Measurements from ENCODE around the gene COMMD6.
A peak's percentile ranks its signal among the peaks of the same experiment; 100 is the strongest.

Gene COMMD6

DNA sequence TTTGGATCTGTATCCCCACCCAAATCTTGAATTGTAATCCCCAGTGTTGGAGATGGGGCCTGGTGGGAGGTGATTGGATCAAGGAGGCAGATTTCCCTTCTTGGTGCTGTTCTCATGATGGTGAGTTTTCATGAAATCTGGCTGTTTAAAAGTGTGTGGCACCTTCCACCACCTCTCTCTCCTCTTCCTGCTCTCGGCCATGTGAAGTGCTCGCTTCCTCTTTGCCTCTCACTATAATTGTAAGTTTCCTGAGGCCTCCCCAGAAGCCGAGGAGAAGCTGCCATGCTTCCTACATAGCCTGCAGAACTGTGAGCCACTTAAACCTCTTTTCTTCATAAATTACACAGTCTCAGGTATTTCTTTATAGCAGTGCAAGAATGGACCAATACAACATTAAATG lies 15.7 kb downstream of the COMMD6 start:
- no peak for DNase-seq

- no peak for DNase-seq
Measured at GRCh38 chr13:75518439-75519088, 19.1 kb downstream of the COMMD6 start.

GRCh38 chr13:75514080-75514995 lies 23.3 kb downstream of the COMMD6 start:
- no peak for DNase-seq

DNA sequence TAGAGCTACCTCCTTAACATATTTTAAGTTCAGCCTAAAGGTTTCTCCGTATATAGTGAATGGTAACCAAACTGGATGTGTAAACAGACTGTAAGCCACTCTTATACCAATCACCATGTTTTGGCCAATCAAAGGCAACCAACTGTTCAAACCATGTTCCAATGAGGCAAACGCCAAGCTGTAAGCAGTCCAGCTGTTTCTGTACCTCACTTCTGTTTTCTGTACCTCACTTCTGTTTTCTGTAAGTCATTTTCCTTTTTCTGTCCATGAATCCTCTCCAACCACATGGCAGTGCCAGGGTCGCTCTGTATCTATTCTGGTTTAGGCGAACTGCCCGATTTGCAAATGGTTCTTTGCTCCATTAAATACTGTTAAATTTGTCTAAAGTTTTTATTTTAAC lies 24.4 kb downstream of the COMMD6 start:
- DNase-seq, result no peak

- DNase-seq, result no peak
Measured at GRCh38 chr13:75512253-75512652, 25.4 kb downstream of the COMMD6 start.

- DNase-seq, result no peak
Measured at GRCh38 chr13:75511051-75511625, 26.5 kb downstream of the COMMD6 start.

GRCh38 chr13:75508002-75508548 lies 29.6 kb downstream of the COMMD6 start:
- no peak for DNase-seq

DNA sequence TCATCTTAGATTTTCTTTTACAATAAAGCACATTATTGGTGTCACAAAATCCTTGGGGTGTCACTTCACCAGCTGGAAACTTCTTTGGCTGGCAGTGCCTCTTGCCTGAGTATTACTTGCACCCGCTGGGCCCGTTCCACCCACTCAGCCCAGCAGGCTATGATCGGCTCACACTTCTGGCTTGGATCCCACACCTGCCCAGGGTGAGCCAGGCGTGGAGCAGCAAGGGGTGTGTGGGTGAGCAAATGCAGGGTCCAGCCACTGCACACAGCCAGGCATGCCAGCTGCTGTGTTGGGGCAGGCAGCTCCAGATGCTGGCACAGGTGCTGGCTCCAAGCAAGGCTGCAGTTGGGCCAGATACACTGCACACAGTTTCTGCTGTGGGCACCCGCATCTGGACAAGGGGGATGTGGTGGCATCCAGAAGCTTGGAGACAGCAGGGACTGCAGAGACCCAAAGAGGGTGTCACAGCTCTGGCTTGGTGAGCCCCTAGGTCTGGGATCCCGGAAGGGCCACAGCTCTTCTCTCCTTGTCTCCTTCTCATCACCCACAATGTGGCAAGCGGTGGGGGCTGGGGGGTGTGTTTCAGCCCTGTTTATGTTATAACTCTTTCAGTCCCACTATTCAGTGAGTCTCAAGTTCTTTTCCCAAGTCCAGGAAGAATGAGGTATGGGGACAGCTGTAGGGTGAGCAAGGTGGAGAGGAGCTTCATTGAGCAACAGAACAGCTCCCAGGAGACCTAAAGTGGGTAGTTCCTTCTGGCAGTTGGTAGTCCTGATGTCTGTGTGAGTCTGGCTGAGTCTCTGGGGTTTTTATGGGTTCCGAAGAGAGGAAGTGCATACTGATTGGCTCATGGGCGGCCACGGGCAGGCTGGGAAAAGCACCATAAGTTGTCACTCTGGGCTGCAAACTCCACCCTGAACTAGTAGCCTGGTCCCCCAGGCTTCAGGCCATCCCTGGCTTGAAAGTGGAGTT lies 30.3 kb downstream of the COMMD6 start:
- peak; percentile 18 for DNase-seq

GRCh38 chr13:75506018-75506417 lies 31.6 kb downstream of the COMMD6 start:
- no peak for DNase-seq

- no peak for DNase-seq
Measured at GRCh38 chr13:75505327-75505726, 32.3 kb downstream of the COMMD6 start.

DNA sequence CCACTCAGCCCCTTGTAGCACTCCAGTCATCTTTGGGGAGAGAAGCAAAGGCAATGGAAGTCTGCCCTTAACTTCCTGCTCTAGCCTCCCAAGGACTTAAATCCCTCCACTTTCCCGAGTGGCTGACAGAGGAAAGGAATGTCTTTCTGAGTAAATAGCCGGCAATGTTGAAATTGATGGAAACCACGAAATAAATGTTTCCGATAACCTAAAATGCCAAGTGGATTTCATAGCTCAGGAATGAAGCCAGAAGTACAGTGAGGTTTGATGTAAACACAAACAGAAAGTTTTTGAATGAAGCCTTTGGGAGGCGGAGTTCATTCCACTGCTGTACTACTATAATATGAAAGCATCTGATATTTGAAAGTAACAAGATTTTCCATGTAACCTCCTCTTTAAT lies 41.7 kb downstream of the COMMD6 start:
- DNase-seq, result no peak

GRCh38 chr13:75494491-75494890 lies 43.1 kb downstream of the COMMD6 start:
- DNase-seq, result no peak

GRCh38 chr13:75493156-75493555 lies 44.5 kb downstream of the COMMD6 start:
- no peak for DNase-seq

DNA sequence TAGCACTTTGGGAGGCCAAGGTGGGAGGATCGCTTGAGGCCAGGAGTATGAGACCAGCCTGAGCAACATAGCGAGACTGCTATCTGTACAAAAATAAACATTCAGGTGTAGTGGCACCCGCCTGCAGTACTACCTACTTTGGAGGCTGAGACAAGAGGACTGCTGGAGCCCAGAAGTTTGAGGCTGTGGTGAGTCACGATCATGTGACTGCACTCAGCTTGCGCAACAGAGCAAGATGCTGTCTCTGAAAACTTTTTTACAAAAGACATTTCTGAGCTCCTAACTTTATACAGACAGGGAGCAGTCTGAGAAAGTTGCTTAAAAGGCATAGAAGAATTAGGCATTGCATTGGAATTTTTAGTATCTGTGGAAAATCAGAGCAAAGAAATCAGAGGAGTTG lies 45.3 kb downstream of the COMMD6 start:
- no peak for DNase-seq

- DNase-seq, result no peak
Measured at GRCh38 chr13:75491376-75491775, 46.3 kb downstream of the COMMD6 start.

DNA sequence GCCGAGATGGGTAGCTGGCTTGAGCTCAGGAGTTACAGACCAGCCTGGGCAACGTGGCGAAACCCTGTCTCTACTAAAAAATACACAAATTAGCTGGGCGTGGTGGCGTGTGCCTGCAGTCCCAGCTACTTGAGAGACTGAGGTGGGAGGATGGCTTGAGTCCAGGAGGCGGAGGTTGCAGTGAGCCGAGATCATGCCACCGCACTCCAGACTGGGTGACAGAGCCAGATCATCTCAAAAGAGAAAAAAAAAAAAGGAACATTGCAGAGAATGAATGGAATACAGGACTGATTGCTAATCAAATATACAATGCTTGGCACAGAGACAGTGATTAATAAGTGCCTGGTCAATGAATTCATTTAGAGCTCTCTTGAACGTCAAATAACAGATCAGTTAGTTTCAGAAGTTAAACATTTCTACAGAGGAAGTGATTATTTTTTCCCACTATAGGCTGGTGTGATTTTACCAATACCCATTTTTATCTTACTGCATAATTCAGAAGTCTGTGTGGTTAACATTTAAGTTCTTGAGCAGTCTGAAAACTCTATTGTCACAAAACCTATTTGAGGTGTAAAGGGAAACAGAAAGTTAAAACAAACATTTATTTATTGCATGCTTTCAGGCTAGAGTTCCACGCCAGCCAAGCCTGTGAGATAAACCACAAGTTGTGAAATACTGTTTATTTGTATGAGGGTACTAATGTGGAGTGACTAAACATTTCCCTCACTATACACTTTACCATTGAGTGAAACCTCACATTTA lies 48.0 kb downstream of the COMMD6 start:
- DNase-seq, result no peak

GRCh38 chr13:75486146-75487062 lies 51.2 kb downstream of the COMMD6 start:
- DNase-seq, result no peak

GRCh38 chr13:75485286-75486062 lies 52.2 kb downstream of the COMMD6 start:
- no peak for DNase-seq

DNA sequence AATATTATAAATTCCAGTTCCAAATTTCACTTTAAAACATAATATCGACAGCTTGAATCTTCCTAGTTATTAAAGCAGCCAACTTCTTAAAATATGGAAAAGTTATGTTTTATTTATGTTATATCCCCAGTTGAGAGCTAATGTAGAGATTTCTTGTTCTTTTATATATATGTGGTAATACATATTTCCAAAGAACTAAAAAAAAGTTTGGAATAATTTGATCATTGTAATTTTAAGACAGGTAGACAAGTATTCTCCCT lies 54.9 kb downstream of the COMMD6 start:
- no peak for DNase-seq

Measured in NCI-H1092 treated with DMSO at 0.1 percent for 48 hours (cell line).